Activated naive CD4-positive, alpha-beta T cell treated with anti-CD3 and anti-CD28 coated beads, Interleukin-2, amount 10 ng/mL, durations not matched to agents 7 days and 5 days (primary cell): ENCODE data around the gene TTLL3.

Experiments
- CTCF ChIA-PET: fragments of 350-600 bp; sonication (Branson Sonifier 250); formaldehyde crosslinking; loops from one replicate; lab custom pipeline; 2021; ENCODE audit warnings: antibody characterized with exemption; lab: Charles Lee
- DNase-seq: peaks from one replicate; pipeline ENCODE4 v3.0.0-alpha.2; 2020
- H3K27ac Mint-ChIP-seq: one replicate; pipeline ENCODE4 v1.8.0; 2021; ENCODE audit warnings: mild to moderate bottlenecking, moderate library complexity, mixed read lengths
- H3K27me3 Mint-ChIP-seq: one replicate; pipeline ENCODE4 v1.8.0; 2021; ENCODE audit warnings: mild to moderate bottlenecking, mixed read lengths
- H3K36me3 Mint-ChIP-seq: one replicate; pipeline ENCODE4 v1.8.0; 2021; ENCODE audit warnings: mixed read lengths
- H3K4me1 Mint-ChIP-seq: one replicate; pipeline ENCODE4 v1.8.0; 2021; ENCODE audit warnings: mixed read lengths
- H3K4me3 Mint-ChIP-seq: one replicate; pipeline ENCODE4 v1.8.0; 2021; ENCODE audit warnings: mild to moderate bottlenecking, moderate library complexity, mixed read lengths
- H3K9me3 Mint-ChIP-seq: one replicate; pipeline ENCODE4 v1.8.0; 2021; ENCODE audit warnings: mixed read lengths

Gene TTLL3

GRCh38 chr3:9776896-9777693 is 33.0 kb upstream of the TTLL3 start:
- CTCF ChIA-PET: interaction anchor here (1.4 kb wide), 1 partner anchor 9 kb away, joined by 4 read pairs; no protein-coding TSS in a partner anchor
- Mint-ChIP-seq H3K36me3 (peaks cover 27% of the 10 kb centered on the region), H3K4me1 (peaks cover 39% of the 10 kb centered on the region), H3K4me3 (no peak overlapping the region), H3K27me3 (peaks cover 4% of the 10 kb centered on the region), H3K27ac (no peak overlapping the region), H3K9me3 (no peaks in the 10 kb centered on the region)
- DNase-seq: no peak

GRCh38 chr3:9777694-9778021 is 32.4 kb upstream of the TTLL3 start:
- Mint-ChIP-seq H3K4me1 (peaks cover 45% of the 10 kb centered on the region), H3K36me3 (peaks cover 33% of the 10 kb centered on the region), H3K27me3 (peaks cover 4% of the 10 kb centered on the region), H3K4me3 (no peak overlapping the region), H3K9me3 (no peaks in the 10 kb centered on the region), H3K27ac (no peak overlapping the region)
- no peak for DNase-seq
- CTCF ChIA-PET: interaction anchor here (1.0 kb wide), 2 partner anchors 27 to 45 kb away, joined by 3 read pairs; no protein-coding TSS in a partner anchor

DNA sequence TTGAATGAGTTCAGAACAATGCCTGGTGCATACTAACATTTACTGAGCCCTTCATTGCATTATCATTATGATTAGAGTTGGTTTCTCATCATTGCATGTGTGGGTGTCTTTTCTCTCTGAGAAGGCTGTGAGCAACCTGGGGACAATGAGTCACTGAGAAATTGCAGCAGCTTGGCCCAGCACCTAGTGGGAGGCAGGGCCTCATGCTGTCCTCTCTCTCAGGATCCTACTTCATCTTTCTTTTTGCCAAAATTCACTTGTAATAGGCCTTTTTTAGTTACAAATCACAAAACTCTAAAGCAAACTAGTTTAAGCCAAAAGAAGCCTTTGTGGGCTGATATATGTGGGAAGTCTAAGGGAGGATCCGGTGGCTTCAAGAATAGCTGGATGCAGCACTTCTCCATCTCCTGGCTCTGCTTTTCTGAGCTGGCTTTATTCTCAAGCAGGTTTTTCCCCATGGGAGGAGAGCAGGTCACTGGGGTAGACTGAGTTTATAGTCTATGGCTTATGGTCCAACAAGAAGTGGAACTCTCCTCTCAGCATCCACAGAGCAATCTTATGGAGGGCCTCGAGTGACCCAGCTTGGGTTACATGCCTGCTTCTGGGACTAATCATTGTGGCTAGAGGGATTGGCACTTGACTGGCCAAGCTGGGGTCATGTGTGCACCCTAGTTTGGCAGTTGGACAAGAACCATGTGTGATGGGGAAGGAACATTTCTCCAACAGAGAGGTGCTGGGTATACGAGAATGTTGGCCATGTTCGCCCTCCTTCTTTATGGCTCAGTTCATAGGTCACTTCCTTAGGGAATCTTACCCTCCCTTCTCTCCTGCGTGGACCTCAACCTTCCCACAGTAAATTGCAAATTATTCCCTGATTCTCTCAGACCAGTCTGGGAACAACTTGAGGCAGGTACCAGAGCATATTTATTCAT is 31.7 kb upstream of the TTLL3 start:
- no peak overlapping the region for H3K4me3 Mint-ChIP-seq

GRCh38 chr3:9779075-9779593 is 30.9 kb upstream of the TTLL3 start:
- H3K4me3 Mint-ChIP-seq: no peak overlapping the region
- peaks cover 47% of the 10 kb centered on the region for H3K4me1 Mint-ChIP-seq
- H3K36me3 Mint-ChIP-seq: peaks cover 40% of the 10 kb centered on the region
- H3K27ac Mint-ChIP-seq: peak overlapping the region; percentile 91
- no peaks in the 10 kb centered on the region for H3K27me3 Mint-ChIP-seq
- no peak for DNase-seq
- CTCF ChIA-PET: interaction anchor here (1.1 kb wide), 1 partner anchor 167 kb away, joined by 5 read pairs; no protein-coding TSS in a partner anchor
- H3K9me3 Mint-ChIP-seq: no peaks in the 10 kb centered on the region

More for the DNA sequence above, 31.7 kb upstream of the TTLL3 start:
- H3K4me1 Mint-ChIP-seq: peaks cover 47% of the 10 kb centered on the region
- H3K9me3 Mint-ChIP-seq: no peaks in the 10 kb centered on the region
- CTCF ChIA-PET: interaction anchor here (1.0 kb wide), 2 partner anchors 26 to 46 kb away, joined by 3 read pairs; no protein-coding TSS in a partner anchor
- H3K27me3 Mint-ChIP-seq: no peaks in the 10 kb centered on the region
- H3K36me3 Mint-ChIP-seq: peaks cover 37% of the 10 kb centered on the region
- H3K27ac Mint-ChIP-seq: peak overlapping the region; percentile 91
- DNase-seq: no peak

DNA sequence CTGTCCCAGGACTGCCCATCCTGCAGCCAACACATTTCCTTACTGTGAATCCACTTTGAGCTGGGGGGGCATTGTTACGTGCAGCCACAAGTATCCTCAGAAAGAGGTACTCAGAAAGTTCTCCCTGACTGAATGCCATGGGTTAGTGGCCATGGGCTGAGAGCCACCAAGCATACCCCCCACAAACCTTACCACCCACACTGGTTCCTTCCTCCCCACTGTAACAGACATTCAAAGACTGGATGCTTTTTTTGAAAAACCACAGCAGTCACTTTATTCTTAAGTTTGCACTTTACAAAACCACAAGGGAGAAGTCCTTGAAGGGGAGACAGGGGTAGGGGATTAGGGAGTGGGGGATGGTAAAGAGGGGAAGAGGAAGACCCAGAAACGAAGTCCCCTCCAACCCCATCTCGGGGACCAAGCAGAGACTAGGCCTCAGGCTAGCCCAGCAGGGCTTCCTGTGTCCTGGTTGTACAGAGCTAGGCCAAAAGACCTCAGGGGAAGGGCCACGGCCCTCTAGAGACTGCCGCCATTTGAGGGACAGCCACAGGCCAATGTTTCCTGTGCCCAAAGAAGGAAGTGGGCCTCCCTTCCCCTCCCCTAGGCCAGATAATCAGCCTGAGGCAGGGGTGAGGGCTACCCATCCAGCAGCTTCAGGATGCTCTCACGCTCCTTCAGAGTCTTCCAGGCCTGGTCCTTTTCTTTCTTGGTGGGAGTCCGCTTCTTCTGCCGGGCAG is 30.2 kb upstream of the TTLL3 start:
- H3K4me1 Mint-ChIP-seq: peaks cover 47% of the 10 kb centered on the region
- H3K4me3 Mint-ChIP-seq: peak overlapping the region; percentile 31
- peaks cover 43% of the 10 kb centered on the region for H3K36me3 Mint-ChIP-seq
- peak overlapping the region; percentile 91 for H3K27ac Mint-ChIP-seq
- DNase-seq: peak; percentile 53
- no peaks in the 10 kb centered on the region for H3K9me3 Mint-ChIP-seq
- no peaks in the 10 kb centered on the region for H3K27me3 Mint-ChIP-seq
- CTCF ChIA-PET: interaction anchor here (1.1 to 1.3 kb wide), 2 partner anchors 153 to 166 kb away, joined by 4 to 5 read pairs; no protein-coding TSS in a partner anchor

DNA sequence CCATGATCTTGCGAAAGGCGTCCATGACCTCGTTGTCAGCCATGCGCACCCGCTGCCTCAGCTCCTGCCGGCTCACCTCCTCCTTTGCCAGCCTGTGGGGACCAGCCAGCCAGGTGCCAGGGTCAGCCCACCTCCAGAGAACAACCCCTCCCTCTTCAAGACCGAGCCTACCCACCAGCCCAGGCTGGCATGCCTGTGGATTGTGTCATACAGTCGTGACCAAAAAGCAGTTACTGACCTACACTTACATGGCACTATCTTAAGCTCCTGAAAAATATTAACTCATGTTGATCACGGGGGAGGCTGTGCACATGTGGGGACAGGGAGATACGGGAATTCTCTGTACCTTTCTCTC is 29.6 kb upstream of the TTLL3 start:
- Mint-ChIP-seq H3K4me1 (peaks cover 47% of the 10 kb centered on the region), H3K9me3 (no peaks in the 10 kb centered on the region), H3K4me3 (peak overlapping the region; percentile 3), H3K27me3 (no peaks in the 10 kb centered on the region), H3K27ac (peak overlapping the region; percentile 91), H3K36me3 (peaks cover 47% of the 10 kb centered on the region)
- CTCF ChIA-PET: interaction anchor here (0.8 to 1.3 kb wide), 4 partner anchors 10 to 166 kb away, joined by 3 to 5 read pairs (median 4); no protein-coding TSS in a partner anchor
- no peak for DNase-seq

- peaks cover 47% of the 10 kb centered on the region for H3K4me1 Mint-ChIP-seq
- no peaks in the 10 kb centered on the region for H3K27me3 Mint-ChIP-seq
- DNase-seq: no peak
- H3K36me3 Mint-ChIP-seq: peaks cover 49% of the 10 kb centered on the region
- CTCF ChIA-PET: interaction anchor here (0.7 to 1.3 kb wide), 4 partner anchors 9 to 152 kb away, joined by 3 to 4 read pairs (median 3); no protein-coding TSS in a partner anchor
- peak overlapping the region; percentile 91 for H3K27ac Mint-ChIP-seq
- no peak overlapping the region for H3K4me3 Mint-ChIP-seq
- H3K9me3 Mint-ChIP-seq: no peaks in the 10 kb centered on the region
Measured at GRCh38 chr3:9780910-9781309, 29.2 kb upstream of the TTLL3 start.

DNA sequence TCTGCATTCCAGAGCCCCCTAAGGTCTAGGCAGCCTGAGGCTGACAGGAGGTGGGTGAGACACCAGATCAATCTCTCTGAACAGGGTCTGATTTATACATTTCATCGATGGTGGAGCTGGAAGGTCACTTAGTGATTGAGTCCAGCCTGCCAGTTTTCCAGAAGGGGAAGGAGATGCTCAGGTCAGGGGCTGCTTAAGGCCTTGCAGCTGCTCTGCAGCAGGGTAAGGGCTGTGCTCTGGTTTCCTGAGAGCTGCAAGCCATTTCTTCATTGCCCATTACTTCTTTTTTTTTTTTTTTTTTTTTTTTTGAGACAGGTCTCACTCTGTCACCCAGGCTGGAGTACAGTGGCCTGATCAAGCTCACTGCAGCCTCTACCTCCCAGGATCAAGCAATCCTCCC is 28.5 kb upstream of the TTLL3 start:
- Mint-ChIP-seq H3K4me1 (peaks cover 52% of the 10 kb centered on the region), H3K4me3 (no peak overlapping the region), H3K9me3 (no peaks in the 10 kb centered on the region), H3K36me3 (peaks cover 54% of the 10 kb centered on the region), H3K27ac (peak overlapping the region; percentile 60), H3K27me3 (no peaks in the 10 kb centered on the region)
- DNase-seq: no peak
- CTCF ChIA-PET: interaction anchor here (0.7 to 1.3 kb wide), 6 partner anchors 15 to 300 kb away, joined by 3 to 4 read pairs (median 3); no protein-coding TSS in a partner anchor

DNA sequence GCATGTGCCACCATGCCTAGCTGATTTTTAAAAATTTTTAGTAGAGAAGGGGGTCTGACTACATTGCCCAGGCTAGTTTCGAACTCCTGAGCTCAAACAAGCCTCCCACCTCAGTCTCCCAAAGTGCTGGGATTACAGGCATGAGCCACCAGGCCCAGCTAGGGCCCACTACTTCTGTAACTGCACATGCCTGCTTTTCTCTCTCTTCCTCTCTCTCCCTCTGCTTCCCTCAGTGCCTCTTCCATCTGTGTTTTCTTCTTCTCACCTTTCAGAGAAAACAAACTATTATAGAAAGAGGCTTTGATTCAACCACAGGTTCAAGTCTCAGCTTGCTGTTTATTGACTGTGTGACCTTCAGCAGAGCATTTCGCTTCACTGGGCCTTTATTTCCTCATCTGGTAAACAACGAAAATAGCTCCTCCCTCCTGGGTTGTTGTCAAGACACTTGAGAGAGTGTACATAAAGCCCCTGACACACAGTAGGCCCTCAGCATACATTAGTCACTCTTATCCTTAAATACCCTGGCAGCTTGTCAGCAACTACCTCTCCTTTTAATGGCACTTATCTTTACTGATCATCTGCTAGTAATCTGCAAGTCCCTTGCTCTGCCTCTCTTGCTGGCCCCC is 28.0 kb upstream of the TTLL3 start:
- no peaks in the 10 kb centered on the region for H3K27me3 Mint-ChIP-seq
- CTCF ChIA-PET: interaction anchor here (0.5 to 1.4 kb wide), 10 partner anchors 12 to 478 kb away, joined by 3 to 5 read pairs (median 3); partner anchors contain the start of gene CAMK1
- H3K4me1 Mint-ChIP-seq: peaks cover 56% of the 10 kb centered on the region
- no peak overlapping the region for H3K4me3 Mint-ChIP-seq
- H3K27ac Mint-ChIP-seq: peak overlapping the region; percentile 46
- H3K36me3 Mint-ChIP-seq: peaks cover 59% of the 10 kb centered on the region
- H3K9me3 Mint-ChIP-seq: no peaks in the 10 kb centered on the region
- DNase-seq: no peak

DNA sequence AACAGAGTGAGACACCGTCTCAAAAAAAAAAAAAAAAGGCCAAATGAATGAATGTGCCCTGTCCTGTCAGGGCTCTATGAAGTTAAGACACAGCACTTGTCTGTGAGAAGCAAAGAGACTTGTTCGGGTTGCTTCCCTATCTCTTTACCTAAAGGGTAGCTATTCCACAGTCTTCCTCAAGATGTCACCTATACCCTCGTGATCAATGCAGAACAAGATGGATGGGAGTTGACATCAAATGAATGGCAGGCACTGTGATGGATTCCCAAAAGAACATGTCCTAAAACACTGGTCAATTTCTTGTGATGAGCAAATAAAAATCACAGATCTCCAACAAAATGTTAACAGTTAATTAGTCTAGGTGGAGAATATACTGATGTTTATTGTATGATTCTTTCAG is 27.3 kb upstream of the TTLL3 start:
- Mint-ChIP-seq H3K36me3 (peaks cover 65% of the 10 kb centered on the region), H3K4me1 (peaks cover 62% of the 10 kb centered on the region), H3K4me3 (no peak overlapping the region), H3K27me3 (no peaks in the 10 kb centered on the region), H3K9me3 (no peaks in the 10 kb centered on the region), H3K27ac (no peak overlapping the region)
- CTCF ChIA-PET: interaction anchor here (0.9 to 1.4 kb wide), 7 partner anchors 13 to 299 kb away, joined by 3 to 4 read pairs (median 3); partner anchors contain the start of gene CAMK1
- no peak for DNase-seq

GRCh38 chr3:9783954-9784353 is 26.1 kb upstream of the TTLL3 start:
- Mint-ChIP-seq H3K4me1 (peaks cover 58% of the 10 kb centered on the region), H3K9me3 (no peaks in the 10 kb centered on the region), H3K27me3 (no peaks in the 10 kb centered on the region), H3K4me3 (no peak overlapping the region), H3K27ac (no peak overlapping the region), H3K36me3 (peaks cover 65% of the 10 kb centered on the region)
- no peak for DNase-seq
- CTCF ChIA-PET: no interaction called here

DNA sequence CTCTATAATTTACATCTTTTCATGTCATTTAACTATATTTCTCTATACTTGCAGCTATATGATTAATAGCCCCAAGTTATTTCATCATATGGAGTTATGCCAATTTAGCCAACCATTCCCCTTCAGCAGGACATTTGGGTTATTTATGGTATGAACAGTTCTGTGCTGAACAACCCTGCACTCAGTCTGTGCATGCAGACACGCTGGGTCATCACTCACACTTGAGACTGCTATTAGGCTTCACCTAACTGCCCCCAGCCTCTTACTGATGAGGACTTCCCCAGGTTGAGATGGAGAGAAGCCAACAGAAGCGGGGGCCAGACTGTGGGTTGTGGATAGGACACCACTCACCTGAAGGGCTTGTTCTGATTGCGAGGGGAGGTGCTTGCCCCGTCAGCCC is 25.1 kb upstream of the TTLL3 start:
- peaks cover 68% of the 10 kb centered on the region for H3K36me3 Mint-ChIP-seq
- no peaks in the 10 kb centered on the region for H3K9me3 Mint-ChIP-seq
- CTCF ChIA-PET: no interaction called here
- H3K4me3 Mint-ChIP-seq: no peak overlapping the region
- H3K27ac Mint-ChIP-seq: no peak overlapping the region
- peaks cover 53% of the 10 kb centered on the region for H3K4me1 Mint-ChIP-seq
- H3K27me3 Mint-ChIP-seq: no peaks in the 10 kb centered on the region
- no peak for DNase-seq

- DNase-seq: no peak
- Mint-ChIP-seq H3K27me3 (no peaks in the 10 kb centered on the region), H3K9me3 (no peaks in the 10 kb centered on the region), H3K4me3 (no peak overlapping the region), H3K4me1 (peaks cover 53% of the 10 kb centered on the region), H3K27ac (peak overlapping the region; percentile 28), H3K36me3 (peaks cover 68% of the 10 kb centered on the region)
- CTCF ChIA-PET: interaction anchor here (0.9 kb wide), 1 partner anchor 24 kb away, joined by 3 read pairs; no protein-coding TSS in a partner anchor
Measured at GRCh38 chr3:9785602-9786001, 24.5 kb upstream of the TTLL3 start.
